Activated effector memory CD4-positive, alpha-beta T cell treated with anti-CD3 and anti-CD28 coated beads, Interleukin-2, amount 50 U/mL, for 16 hours (primary cell): Measurements from ENCODE around the gene CHD2.

Source experiments
- DNase-seq: peaks from one replicate; pipeline ENCODE4 v3.0.0-alpha.2; 2020

CHD2 gene

DNA sequence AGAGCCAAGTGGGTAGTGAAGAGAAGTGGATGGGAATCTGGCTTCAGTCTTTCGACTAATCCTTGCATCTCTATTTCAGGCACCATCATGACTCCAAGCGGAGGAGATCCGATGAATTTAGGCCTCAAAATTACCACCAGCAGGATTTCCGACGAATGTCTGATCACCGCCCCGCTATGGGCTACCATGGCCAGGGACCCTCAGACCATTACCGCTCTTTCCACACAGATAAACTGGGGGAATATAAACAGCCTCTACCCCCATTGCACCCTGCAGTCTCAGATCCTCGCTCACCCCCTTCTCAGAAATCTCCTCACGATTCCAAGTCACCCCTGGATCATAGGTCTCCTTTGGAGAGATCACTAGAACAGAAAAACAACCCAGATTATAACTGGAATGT lies 124.2 kb downstream of the CHD2 start:
- peak; percentile 39 for DNase-seq

DNA sequence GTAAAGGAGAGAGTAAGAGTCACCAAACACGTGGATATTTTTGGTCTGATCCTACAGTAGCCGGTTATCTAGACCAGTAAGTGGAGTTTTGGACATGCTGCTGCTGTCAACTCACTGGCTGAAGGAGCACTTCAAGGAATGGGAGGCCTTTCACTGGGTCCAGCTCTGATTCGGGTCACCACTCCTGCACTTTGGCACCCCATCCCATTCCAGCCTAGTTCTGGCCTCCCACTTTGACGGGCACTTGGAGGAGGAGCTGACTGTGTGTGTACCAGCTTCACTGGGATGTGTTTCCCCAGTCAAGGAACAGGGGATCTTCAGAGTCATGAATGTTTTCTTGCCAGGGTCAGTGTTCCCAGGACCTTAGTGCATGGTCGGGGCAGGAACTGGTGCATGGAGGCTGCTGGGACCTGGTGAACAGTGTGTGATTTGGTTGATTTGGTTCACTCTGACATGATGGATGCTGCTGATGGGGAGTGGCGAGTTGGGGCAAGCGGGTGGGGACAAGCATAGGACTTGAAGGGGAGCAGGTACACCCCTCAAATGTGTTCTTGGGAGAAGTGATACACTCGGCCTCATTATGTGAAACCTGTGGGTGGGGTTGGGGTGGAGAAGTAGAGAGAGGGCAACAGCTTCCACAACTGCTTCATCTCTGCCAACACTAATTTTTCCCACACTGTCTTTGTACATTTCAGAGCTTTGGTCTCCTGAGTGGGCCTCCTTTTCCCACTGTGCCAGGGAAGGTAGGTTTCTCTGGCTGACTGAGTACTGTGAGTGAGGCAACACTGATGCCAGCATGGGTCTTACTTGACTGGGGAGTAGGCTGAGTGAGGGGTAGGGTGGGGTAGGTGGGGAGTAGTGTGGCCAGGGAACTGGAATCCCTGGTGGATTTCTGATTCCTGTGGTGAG lies 124.8 kb downstream of the CHD2 start:
- peak; percentile 56 for DNase-seq

DNA sequence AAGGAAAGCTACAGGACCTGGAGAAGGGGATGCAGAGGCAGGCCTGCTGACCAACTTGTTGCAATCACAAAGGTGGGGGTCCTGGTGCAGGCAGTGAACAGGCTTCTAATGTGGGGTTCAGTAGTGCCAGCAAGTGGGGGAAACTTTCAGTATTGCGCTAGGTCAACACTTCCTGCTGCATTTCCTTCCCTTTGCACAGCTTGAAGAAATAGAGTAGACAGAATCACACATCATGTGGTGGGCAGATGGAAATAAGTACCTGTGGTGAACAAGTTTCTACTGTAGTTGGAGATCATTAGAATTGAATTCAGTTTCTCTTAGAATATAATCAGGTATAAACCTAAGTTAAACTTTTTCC lies 125.5 kb downstream of the CHD2 start:
- DNase-seq = peak; percentile 50

DNA sequence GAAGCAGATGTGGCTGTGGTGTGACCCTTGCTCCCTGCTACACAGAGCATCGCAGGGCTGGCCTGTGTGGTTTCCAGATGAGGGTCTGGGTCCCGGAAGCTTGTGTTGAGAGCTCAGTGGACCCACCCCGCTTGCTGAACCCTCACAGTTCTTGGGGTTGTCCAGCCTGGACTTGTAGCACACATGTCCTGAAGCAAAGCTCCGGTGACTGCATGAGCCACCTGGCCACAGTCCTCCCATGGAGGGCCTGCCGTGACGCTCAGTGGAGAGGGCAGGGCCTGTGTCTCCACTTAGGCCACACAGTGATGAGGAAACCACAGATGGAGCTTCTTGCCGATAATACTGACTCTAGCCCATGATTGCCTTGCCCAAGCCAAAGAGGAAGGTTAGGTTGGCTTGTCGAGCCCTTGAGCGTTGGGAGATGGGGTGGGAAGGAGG lies 126.3 kb downstream of the CHD2 start:
- peak; percentile 60 for DNase-seq

- DNase-seq = peak; percentile 52
Measured at GRCh38 chr15:93027413-93027812, 127.3 kb downstream of the CHD2 start.

GRCh38 chr15:93028111-93028631 lies 128.0 kb downstream of the CHD2 start:
- peak; percentile 56 for DNase-seq

- peak; percentile 62 for DNase-seq
Measured at GRCh38 chr15:93028632-93029213, 128.6 kb downstream of the CHD2 start.

DNA sequence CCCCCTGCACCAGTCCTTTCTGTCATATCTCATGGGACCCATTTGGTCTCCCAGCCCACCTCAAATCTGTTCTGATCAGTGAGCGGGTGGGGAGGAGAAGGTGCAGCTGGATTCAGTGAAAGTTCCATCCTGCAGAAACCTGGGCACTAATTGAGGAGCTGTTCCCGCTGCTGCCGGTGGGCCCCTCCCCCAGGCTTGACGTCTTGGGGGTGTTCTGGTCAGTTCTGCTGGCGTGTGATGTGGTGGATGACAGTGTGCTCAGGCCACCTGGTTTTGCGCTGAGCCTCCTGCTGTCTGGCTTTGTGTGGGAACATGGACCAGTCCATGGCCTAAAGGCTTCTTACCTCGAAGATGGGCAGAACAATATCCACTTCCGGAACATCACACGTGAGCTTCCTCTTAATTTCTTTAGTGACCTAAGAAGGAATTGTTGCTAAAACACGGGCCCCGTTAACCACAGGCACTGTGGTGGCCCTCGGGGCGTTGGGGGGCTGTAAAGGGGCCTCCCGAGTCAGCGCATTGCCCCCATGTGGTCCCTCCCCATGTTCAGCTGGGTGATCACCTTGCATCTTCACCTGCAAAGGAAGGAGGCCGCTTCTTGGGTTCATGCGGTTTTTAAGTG lies 129.2 kb downstream of the CHD2 start:
- DNase-seq = peak; percentile 56

DNA sequence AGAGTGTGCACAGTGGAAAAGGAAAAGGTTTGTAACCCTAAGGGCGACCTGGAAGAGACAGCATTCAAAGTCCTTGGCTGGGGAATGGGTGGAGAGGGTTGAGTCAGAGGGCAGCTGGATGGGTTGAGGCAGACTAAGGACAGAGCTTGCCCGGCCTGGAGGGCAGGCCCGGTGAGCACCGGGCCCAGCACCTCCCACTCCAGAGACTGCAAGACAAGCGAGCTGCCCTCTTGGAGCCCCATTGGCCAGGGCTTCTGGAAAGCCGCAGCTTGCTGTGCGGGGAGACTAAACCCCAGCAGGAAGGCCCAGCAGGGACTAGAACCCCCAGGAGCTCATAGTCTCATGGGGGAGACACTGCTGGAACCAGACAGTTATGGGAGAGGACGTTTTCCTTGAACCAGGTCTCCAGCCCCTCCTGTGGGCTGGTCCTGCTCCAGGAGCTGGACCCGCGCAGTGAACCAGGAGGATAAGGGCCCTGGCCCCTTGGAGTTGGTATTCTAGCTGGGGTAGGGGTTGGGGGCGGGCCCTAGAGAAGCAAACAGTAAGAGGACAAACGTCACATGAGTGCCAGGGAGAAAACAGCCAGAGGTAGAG lies 129.8 kb downstream of the CHD2 start:
- no peak for DNase-seq

GRCh38 chr15:93030430-93031102 lies 130.4 kb downstream of the CHD2 start:
- DNase-seq = peak; percentile 86

DNA sequence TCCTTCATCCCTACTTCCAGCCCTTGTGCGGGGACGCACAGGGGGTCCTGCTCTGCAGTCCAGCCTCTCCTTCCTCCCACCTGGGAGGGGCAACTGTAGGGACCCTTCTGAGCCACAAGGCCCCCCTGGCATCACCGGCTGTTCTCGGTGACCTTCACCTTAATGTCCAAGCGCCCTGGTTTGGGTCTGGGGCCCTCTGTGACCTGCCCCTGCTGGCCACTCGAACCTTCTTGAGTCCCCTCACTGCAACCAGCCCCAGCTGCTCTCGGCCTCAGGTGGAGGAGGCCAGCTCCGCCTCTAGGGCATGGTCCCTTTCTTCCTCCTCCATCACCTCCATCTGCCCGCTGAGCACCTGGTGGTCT lies 131.0 kb downstream of the CHD2 start:
- DNase-seq = no peak

- peak; percentile 59 for DNase-seq
Measured at GRCh38 chr15:93031557-93032384, 131.6 kb downstream of the CHD2 start.

DNA sequence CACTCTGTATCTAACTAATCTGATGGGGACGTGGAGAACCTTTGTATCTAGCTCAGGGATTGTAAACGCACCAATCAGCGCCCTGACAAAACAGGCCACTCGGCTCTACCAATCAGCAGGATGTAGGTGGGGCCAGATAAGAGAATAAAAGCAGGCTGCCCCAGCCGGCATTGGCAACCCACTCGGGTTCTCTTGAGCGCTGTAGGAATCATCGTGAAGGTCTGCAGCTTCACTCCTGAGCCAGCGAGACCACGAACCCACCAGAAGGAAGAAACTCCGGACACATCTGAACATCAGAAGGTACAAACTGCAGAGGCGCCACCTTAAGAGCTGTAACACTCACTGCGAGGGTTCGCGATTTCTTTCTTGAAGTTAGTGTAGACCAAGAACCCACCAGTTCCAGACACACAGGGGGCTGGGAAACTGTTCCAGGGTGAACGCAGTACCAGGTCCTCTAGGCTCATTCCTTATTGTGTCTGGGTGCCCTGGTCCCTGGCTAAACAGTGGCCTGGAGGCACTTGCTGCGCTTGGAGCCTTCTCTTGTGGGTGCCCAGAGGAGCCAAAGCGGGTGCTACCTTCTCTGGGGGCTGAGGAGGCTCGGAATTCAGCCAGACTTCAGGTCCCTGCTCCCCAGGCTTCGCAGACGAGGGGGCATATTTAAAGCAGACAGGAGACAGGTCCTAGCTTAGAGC lies 132.5 kb downstream of the CHD2 start:
- DNase-seq = peak; percentile 33

- DNase-seq = peak; percentile 53
Measured at GRCh38 chr15:93033434-93034045, 133.4 kb downstream of the CHD2 start.

- DNase-seq = peak; percentile 28
Measured at GRCh38 chr15:93034512-93034911, 134.4 kb downstream of the CHD2 start.

GRCh38 chr15:93035092-93035915 lies 135.2 kb downstream of the CHD2 start:
- peak; percentile 28 for DNase-seq

- DNase-seq = peak; percentile 75
Measured at GRCh38 chr15:93035953-93036810, 136.1 kb downstream of the CHD2 start.

- peak; percentile 50 for DNase-seq
Measured at GRCh38 chr15:93036951-93037819, 137.1 kb downstream of the CHD2 start.
